HEK293 (cell line): ENCODE measurements around the gene WWOX.

Experiments
- CTCF ChIP-seq: fragments of 450-650 bp; formaldehyde crosslinking; IDR thresholded peaks from 2 replicates; pipeline ENCODE4 v1.5.1; 2016; ENCODE audit warnings: missing biosample characterization, missing genetic modification characterization
- REPIN1 ChIP-seq: fragments of 450-650 bp; formaldehyde crosslinking; IDR thresholded peaks from 2 replicates; pipeline ENCODE4 v1.5.1; 2017; ENCODE audit warnings: missing biosample characterization, missing genetic modification characterization, low read depth
- SALL2 ChIP-seq: fragments of 450-650 bp; formaldehyde crosslinking; IDR thresholded peaks from 2 replicates; pipeline ENCODE4 v1.5.0; 2017; ENCODE audit warnings: missing biosample characterization, mild to moderate bottlenecking, missing genetic modification characterization, borderline replicate concordance
- TSHZ1 ChIP-seq: fragments of 450-650 bp; formaldehyde crosslinking; IDR thresholded peaks from 2 replicates; pipeline ENCODE4 v1.5.1; 2016; ENCODE audit warnings: missing biosample characterization, missing genetic modification characterization, borderline replicate concordance
- YY1 ChIP-seq: fragments of 450-650 bp; formaldehyde crosslinking; IDR thresholded peaks from 2 replicates; pipeline ENCODE4 v1.5.1; 2018; ENCODE audit warnings: missing biosample characterization, missing genetic modification characterization
- ZNF138 ChIP-seq: fragments of 450-650 bp; formaldehyde crosslinking; IDR thresholded peaks from 2 replicates; pipeline ENCODE4 v1.5.1; 2016; ENCODE audit warnings: missing biosample characterization, missing genetic modification characterization, borderline replicate concordance
- ZNF354C ChIP-seq: fragments of 450-650 bp; formaldehyde crosslinking; IDR thresholded peaks from 2 replicates; pipeline ENCODE4 v1.5.1; 2016; ENCODE audit warnings: missing biosample characterization, missing genetic modification characterization, low read depth, borderline replicate concordance
- ZNF580 ChIP-seq: fragments of 450-650 bp; formaldehyde crosslinking; IDR thresholded peaks from 2 replicates; pipeline ENCODE4 v1.5.1; 2016; ENCODE audit warnings: missing biosample characterization, missing genetic modification characterization

DNA sequence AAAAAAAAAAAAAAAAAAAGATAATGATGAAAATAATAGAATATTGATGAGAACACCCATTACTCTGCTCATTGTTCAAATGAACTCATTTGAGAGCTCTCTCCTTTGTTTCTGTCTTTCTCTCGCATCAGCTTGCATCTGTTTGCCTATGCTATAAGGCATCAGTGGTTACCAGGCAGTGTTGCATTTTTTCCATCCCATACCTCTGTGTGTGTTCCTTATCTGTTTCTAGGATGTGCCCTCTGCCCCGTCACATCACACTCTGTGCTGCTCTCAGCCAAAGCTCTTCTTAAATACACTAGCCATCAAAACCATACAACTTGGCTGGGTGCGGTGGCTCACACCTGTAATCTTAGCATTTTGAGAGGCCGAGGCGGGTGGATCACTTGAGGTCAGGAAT is 568.2 kb downstream of the WWOX start:
- TF ChIP-seq REPIN1 (tag by site-specific recombination) (no peak), SALL2 (tag by site-specific recombination) (no peak), CTCF (no peak), ZNF580 (no peak), ZNF138 (no peak), YY1 (tag by site-specific recombination) (no peak), ZNF354C (tag by site-specific recombination) (no peak), TSHZ1 (tag by site-specific recombination) (no peak)
